Stimulated activated CD4-positive, alpha-beta T cell treated with anti-CD3 and anti-CD28 coated beads, Interleukin-12 subunit alpha, Interleukin-12 subunit beta, amount 100 ng/mL, for 48 hours (primary cell): Measurements from ENCODE around the gene TIMELESS.
"Not testable (repeated sequence)": the region's sequence is repeated elsewhere in the genome, so short reads cannot be mapped to it uniquely, and the experiment has no call there.

Experiments used
- DNase-seq, 3 donors: peaks; one replicate each; pipeline ENCODE4 v3.0.0-alpha.2; 2020; ENCODE audit warnings: low read depth in 2 of 3, low spot score in 1 of 3

Gene TIMELESS

GRCh38 chr12:56411781-56412639 lies 37.2 kb downstream of the TIMELESS start:
- DNase-seq = no peak

- DNase-seq = no peak
These were observed 38.5 kb downstream of the TIMELESS start for GRCh38 chr12:56410768-56411167.

- no peak for DNase-seq
These were observed 40.3 kb downstream of the TIMELESS start for GRCh38 chr12:56408799-56409417.

GRCh38 chr12:56404227-56404626 lies 45.0 kb downstream of the TIMELESS start:
- DNase-seq = not testable (repeated sequence)

- not testable (repeated sequence) for DNase-seq
These were observed 47.6 kb downstream of the TIMELESS start for GRCh38 chr12:56401612-56402011.

- DNase-seq = not testable (repeated sequence)
These were observed 48.1 kb downstream of the TIMELESS start for GRCh38 chr12:56401125-56401524.

- not testable (repeated sequence) for DNase-seq
These were observed 49.8 kb downstream of the TIMELESS start for GRCh38 chr12:56399466-56399865.

- DNase-seq = no peak
These were observed 50.9 kb downstream of the TIMELESS start for GRCh38 chr12:56398324-56398723.

GRCh38 chr12:56392331-56392730 lies 56.9 kb downstream of the TIMELESS start:
- no peak for DNase-seq

- no peak for DNase-seq
These were observed 57.5 kb downstream of the TIMELESS start for GRCh38 chr12:56391721-56392120.

- DNase-seq = no peak
These were observed 59.8 kb downstream of the TIMELESS start for GRCh38 chr12:56389412-56389811.

GRCh38 chr12:56387152-56387736 lies 62.0 kb downstream of the TIMELESS start:
- DNase-seq = no peak

- no peak for DNase-seq
These were observed 63.4 kb downstream of the TIMELESS start for GRCh38 chr12:56385873-56386272.

GRCh38 chr12:56382611-56383010 lies 66.6 kb downstream of the TIMELESS start:
- DNase-seq = no peak

- no peak for DNase-seq
These were observed 71.3 kb downstream of the TIMELESS start for GRCh38 chr12:56377989-56378316.

- no peak for DNase-seq
These were observed 71.8 kb downstream of the TIMELESS start for GRCh38 chr12:56377310-56377988.

- DNase-seq = no peak
These were observed 73.4 kb downstream of the TIMELESS start for GRCh38 chr12:56375598-56376434.

- no peak for DNase-seq
These were observed 74.3 kb downstream of the TIMELESS start for GRCh38 chr12:56374726-56375597.

- DNase-seq = no peak
These were observed 75.7 kb downstream of the TIMELESS start for GRCh38 chr12:56373515-56373914.

- no peak for DNase-seq
These were observed 82.3 kb downstream of the TIMELESS start for GRCh38 chr12:56366948-56367347.
